Activated CD8-positive, alpha-beta memory T cell treated with anti-CD3 and anti-CD28 coated beads, Interleukin-2, amount 50 U/mL, for 24 hours (primary cell): ENCODE results near the gene CHD9NB.

ENCODE experiments used
- DNase-seq: peaks from one replicate; pipeline ENCODE4 v3.0.0-alpha.2; 2020; ENCODE audit errors: extremely low read depth

Gene CHD9NB

GRCh38 chr16:53029971-53030370 lies 22.7 kb downstream of the CHD9NB start:
- no peak for DNase-seq

DNA sequence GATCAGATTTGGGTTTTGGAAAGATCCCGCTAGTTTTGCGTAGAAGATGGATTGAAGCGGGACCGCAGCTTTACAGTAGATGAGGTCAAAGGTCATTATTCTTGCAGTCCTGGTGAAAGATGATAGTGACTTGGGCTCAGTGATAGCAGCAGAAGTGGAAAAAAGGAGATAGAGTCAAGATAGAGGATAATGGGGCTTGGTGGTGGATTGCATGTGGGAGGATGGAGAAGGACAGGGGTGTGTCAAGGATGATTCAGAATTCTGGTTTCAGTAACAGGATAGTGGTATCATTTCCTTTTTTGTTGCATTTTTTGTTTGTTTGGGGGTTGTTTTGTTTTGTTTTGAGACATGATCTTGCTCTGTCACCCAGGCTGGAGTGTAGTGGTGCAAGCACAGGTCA lies 28.7 kb downstream of the CHD9NB start:
- DNase-seq: no peak

- no peak for DNase-seq
Measured at GRCh38 chr16:53022374-53022773, 30.3 kb downstream of the CHD9NB start.

DNA sequence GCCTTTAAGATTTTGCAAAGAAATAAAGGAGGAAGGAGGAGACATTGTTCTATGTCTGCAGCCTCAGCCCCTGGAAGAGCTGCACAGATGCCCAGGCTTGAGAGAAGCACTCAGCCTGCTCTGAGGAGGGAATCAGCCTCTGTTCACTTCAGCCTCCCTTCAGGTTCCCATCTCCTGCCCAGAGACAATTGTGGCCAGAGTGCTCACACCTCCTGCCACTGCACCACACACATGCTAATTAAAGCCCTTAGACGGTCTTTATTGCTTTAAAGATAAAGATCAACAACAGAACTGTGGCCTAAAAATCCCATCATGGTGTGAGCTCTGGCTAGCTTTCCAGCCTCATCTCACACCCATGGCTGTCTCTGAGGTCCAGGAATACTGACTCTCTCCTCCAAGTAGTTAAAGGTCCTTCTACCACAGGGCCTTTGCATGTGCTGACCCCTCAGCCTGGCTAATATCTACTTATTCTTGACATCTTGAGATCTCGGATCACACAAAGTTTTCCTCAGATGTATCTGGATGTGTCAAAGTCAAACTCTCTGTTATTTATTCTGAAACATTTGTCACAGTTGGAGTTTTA lies 33.8 kb downstream of the CHD9NB start:
- DNase-seq: no peak

DNA sequence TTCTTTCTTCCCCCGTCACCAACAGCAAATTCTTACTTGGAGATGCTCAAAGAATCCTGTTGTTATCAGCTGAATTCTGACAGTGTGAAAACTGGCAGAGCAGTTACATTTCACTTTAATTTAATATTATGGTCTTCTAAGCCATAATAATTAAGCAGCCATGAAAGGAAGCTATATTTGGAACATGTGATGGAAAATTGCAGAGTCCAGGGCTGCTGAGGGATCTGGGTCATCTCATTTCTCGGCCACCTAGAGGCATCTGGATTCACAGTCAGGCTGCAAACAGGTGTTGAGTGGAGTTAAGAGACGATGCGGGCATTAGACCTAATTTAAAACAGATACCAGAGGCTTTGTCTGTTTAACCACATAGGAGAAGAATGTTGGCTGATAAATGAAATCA lies 38.4 kb downstream of the CHD9NB start:
- no peak for DNase-seq

DNA sequence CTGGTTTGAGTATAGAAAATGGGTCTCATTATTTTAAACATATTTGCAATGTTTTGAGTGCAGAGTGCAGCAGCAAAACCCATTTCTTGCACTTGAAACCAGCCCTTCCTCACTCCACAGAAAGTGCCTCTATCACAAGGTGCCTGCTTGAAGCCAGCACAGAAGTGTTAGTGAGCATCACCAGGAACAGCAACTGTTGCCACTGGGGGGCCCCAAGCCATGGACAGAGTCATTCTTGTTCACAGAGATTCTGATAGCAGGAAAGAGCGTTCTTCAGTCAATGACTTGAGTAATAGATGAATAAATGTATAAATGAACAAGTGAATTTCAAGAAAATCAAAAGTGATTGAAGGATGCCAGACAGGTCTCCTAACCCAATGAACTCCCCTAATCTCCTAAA lies 45.6 kb downstream of the CHD9NB start:
- DNase-seq: no peak

- DNase-seq: no peak
Measured at GRCh38 chr16:52997922-52998321, 54.8 kb downstream of the CHD9NB start.

DNA sequence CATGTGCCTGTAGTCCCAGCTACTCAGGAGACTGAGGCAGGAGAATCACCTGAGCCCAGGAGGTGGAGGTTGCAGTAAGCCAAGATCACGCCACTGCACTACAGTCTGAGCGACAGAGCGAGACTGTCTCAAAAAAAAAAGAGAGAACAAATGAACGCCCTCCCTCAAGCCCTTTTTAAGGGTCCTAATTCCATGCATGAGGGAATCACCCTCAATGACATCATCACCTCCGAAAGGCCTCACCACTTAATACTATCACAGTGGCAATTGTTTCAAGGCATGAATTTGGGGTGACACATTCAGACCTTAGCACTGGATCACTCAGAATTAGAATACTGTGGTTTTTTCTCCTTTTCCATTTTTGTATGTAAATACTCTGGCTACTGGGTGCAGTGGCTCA lies 57.8 kb downstream of the CHD9NB start:
- no peak for DNase-seq

- no peak for DNase-seq
Measured at GRCh38 chr16:52993179-52993578, 59.5 kb downstream of the CHD9NB start.

GRCh38 chr16:52991572-52991971 lies 61.1 kb downstream of the CHD9NB start:
- no peak for DNase-seq
